Measurements from ENCODE around the gene SEC16A. TPM values are rescaled to one million over a fixed set of nuclear protein-coding genes. Genes with fewer than 3 reads are reported as not detected.

SEC16A gene
- total and polyA plus RNA-seq, 2 donors from 2014 or later: 37.0 to 67.1 TPM

DNA sequence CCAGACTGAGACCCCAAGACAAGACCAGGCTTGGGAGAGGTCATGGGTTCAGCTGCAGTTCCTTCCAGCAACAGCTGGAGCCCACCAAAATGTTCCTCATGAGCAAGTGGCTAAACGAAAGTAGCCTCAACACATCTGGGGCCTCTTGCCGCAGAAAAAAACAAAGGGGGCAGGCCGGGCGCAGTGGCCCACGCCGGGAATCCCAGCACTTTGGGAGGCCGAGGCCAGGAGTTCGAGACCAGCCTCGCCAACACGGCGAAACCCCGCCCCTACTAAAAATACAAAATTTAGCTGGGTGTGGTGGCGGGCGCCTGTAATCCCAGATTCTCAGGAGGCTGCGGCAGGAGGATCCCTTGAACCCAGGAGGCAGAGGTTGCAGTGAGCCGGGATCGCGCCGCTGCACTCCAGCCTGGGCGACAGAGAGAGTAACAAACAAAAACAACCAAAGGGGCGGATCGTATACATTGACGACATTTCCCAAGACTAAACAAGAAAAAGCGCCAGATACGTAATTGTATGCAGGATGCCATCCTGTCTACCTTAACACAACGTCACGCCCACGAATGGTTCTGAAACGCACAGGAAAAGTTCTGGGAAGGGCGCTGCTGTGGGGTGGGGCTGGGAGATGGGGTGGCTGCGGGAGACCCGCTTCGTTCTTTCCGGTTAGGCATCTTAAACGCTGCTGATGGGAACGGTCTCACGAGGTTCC, 44.8 kb downstream of the SEC16A start:
- no peak overlapping the region for H3K27ac ChIP-seq (ENCODE audit: low read depth in 2 of 2, low read length in 2 of 2)
- H3K4me3 ChIP-seq (ENCODE audit: low read length in 3 of 3): peak overlapping the region; percentile 51 to 62 (median 56)
- peaks cover 0 to 15% (median 4%) of the 10 kb centered on the region in 3 donors for H3K4me1 ChIP-seq (ENCODE audit: control insufficient read depth in 2 of 3, insufficient read depth in 2 of 3, low read depth in 1 of 3, low read length in 3 of 3)
- TF ChIP-seq, protein P1, sequence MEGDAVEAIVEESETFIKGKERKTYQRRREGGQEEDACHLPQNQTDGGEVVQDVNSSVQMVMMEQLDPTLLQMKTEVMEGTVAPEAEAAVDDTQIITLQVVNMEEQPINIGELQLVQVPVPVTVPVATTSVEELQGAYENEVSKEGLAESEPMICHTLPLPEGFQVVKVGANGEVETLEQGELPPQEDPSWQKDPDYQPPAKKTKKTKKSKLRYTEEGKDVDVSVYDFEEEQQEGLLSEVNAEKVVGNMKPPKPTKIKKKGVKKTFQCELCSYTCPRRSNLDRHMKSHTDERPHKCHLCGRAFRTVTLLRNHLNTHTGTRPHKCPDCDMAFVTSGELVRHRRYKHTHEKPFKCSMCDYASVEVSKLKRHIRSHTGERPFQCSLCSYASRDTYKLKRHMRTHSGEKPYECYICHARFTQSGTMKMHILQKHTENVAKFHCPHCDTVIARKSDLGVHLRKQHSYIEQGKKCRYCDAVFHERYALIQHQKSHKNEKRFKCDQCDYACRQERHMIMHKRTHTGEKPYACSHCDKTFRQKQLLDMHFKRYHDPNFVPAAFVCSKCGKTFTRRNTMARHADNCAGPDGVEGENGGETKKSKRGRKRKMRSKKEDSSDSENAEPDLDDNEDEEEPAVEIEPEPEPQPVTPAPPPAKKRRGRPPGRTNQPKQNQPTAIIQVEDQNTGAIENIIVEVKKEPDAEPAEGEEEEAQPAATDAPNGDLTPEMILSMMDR (IDR thresholded peaks at IDR 0.05; ENCODE audit: borderline replicate concordance, extremely low read depth, insufficient read depth): no peak
- no peaks in the 10 kb centered on the region for H3K27me3 ChIP-seq (ENCODE audit: control insufficient read depth, insufficient read depth, low read length)
- H3K9ac ChIP-seq (ENCODE audit: low read length in 3 of 3): peak overlapping the region in 1 of 3 donors; percentile 40
- intact Hi-C loops (cut with DNase I): no loop called here
- peaks cover 0 to 11% (median 3%) of the 10 kb centered on the region in 3 donors for H3K36me3 ChIP-seq (ENCODE audit: control insufficient read depth in 2 of 3, insufficient read depth in 3 of 3, low read length in 3 of 3)
- no peak for FAIRE-seq
- peak in 1 of 5 donors; percentile 59 for DNase-seq
- no peaks in the 10 kb centered on the region for H3K9me3 ChIP-seq (ENCODE audit: control insufficient read depth in 2 of 3, insufficient read depth in 1 of 3, low read length in 3 of 3)

- TF ChIP-seq, protein P1 (IDR thresholded peaks at IDR 0.05; ENCODE audit: borderline replicate concordance, extremely low read depth, insufficient read depth): no peak
- intact Hi-C loops (cut with DNase I): no loop called here
- H3K4me1 ChIP-seq (ENCODE audit: control insufficient read depth in 2 of 3, insufficient read depth in 2 of 3, low read depth in 1 of 3, low read length in 3 of 3): peaks cover 0 to 15% (median 4%) of the 10 kb centered on the region in 3 donors
- FAIRE-seq (no peak), DNase-seq (peak in 1 of 5 donors; percentile 63)
- H3K27ac ChIP-seq (ENCODE audit: low read depth in 2 of 2, low read length in 2 of 2): no peak overlapping the region
- peak overlapping the region in 2 of 3 donors; percentile 9 to 29 for H3K4me3 ChIP-seq (ENCODE audit: low read length in 3 of 3)
- H3K9ac ChIP-seq (ENCODE audit: low read length in 3 of 3): peak overlapping the region in 1 of 3 donors; percentile 40
- H3K36me3 ChIP-seq (ENCODE audit: control insufficient read depth in 2 of 3, insufficient read depth in 3 of 3, low read length in 3 of 3): peaks cover 0 to 9% (median 3%) of the 10 kb centered on the region in 3 donors
- H3K27me3 ChIP-seq (ENCODE audit: control insufficient read depth, insufficient read depth, low read length): no peaks in the 10 kb centered on the region
- H3K9me3 ChIP-seq (ENCODE audit: control insufficient read depth in 2 of 3, insufficient read depth in 1 of 3, low read length in 3 of 3): no peaks in the 10 kb centered on the region
Measured at GRCh38 chr9:136437430-136437829, 45.4 kb downstream of the SEC16A start.

GRCh38 chr9:136436055-136436634, 46.7 kb downstream of the SEC16A start:
- FAIRE-seq (no peak), DNase-seq (peak in 4 of 5 donors; percentile 11 to 75 (median 24))
- TF ChIP-seq, protein P1 (IDR thresholded peaks at IDR 0.05; ENCODE audit: borderline replicate concordance, extremely low read depth, insufficient read depth): no peak

More at GRCh38 chr9:136436055-136436634, 46.7 kb downstream of the SEC16A start:
- Histone ChIP-seq H3K4me3 (ENCODE audit: low read length in 3 of 3) (no peak overlapping the region), H3K4me1 (ENCODE audit: control insufficient read depth in 2 of 3, insufficient read depth in 2 of 3, low read depth in 1 of 3, low read length in 3 of 3) (peaks cover 0 to 15% (median 4%) of the 10 kb centered on the region in 3 donors), H3K36me3 (ENCODE audit: control insufficient read depth in 2 of 3, insufficient read depth in 3 of 3, low read length in 3 of 3) (peaks cover 0 to 2% (median 0%) of the 10 kb centered on the region in 3 donors), H3K9ac (ENCODE audit: low read length in 3 of 3) (no peak overlapping the region), H3K27me3 (ENCODE audit: control insufficient read depth, insufficient read depth, low read length) (no peaks in the 10 kb centered on the region), H3K9me3 (ENCODE audit: control insufficient read depth in 2 of 3, insufficient read depth in 1 of 3, low read length in 3 of 3) (no peaks in the 10 kb centered on the region), H3K27ac (ENCODE audit: low read depth in 2 of 2, low read length in 2 of 2) (no peak overlapping the region)
- intact Hi-C loops (cut with DNase I): no loop called here
